ENCODE results near the gene ABCD4.

ABCD4 gene

DNA sequence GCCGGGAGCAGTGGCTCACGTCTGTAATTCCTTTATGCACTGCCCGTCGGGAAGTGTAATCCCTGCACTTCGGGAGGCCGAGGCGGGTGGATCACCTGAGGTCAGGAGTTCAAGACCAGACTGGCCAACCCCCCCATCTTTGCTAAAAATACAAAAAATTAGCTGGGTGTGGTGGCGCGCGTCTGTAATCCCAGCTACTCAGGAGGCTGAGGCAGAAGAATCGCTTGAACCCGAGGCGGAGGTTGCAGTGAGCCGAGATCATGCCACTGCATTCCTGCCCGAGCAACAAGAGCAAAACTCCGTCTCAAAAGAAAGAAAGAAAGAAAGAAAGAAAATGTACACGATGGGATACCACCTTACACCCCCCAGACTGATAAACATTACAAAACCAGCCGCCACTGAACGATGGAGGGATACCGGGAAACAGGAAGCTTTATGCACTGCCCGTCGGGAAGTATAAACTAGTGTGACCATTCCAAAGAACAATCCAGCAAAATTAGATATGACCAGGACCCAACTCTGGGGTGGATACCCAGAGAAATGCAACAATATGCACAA is 1.1 kb downstream of the ABCD4 start:
- Histone ChIP-seq H3K4me1 (ENCODE audit: control insufficient read depth, low read depth, low read length) (peaks cover 2% of the 10 kb centered on the region), H4K5ac (ENCODE audit: low read length) (no peak overlapping the region), H3K79me2 (ENCODE audit: control insufficient read depth, insufficient read depth, low read length) (peaks cover 32% of the 10 kb centered on the region), H2AK5ac (ENCODE audit: low read length) (no peak overlapping the region), H3K27ac (ENCODE audit: low read depth, low read length) (peak overlapping the region; percentile 31), H2BK120ac (ENCODE audit: low read depth, low read length) (no peak overlapping the region), H3K4ac (ENCODE audit: low read depth, low read length) (no peak overlapping the region), H3K27me3 (ENCODE audit: insufficient read depth, low read length, poor library complexity) (no peaks in the 10 kb centered on the region), H3K18ac (ENCODE audit: low read length) (peak overlapping the region; percentile 39), H3K36me3 (ENCODE audit: control insufficient read depth, insufficient read depth, low read length) (peaks cover 5% of the 10 kb centered on the region), H3K23ac (ENCODE audit: low read length) (no peak overlapping the region), H2BK15ac (replicated peaks; ENCODE audit: low read depth) (no peak overlapping the region), H3K4me3 (ENCODE audit: low read length) (peak overlapping the region; percentile 85), H3K79me1 (ENCODE audit: low read length) (peaks cover 21% of the 10 kb centered on the region), H4K8ac (ENCODE audit: low read depth, low read length) (no peak overlapping the region), H3K4me2 (ENCODE audit: low read length) (peak overlapping the region; percentile 96), H3K56ac (ENCODE audit: low read length) (peak overlapping the region; percentile 94), H2BK5ac (ENCODE audit: low read length) (no peak overlapping the region), H3K9ac (ENCODE audit: low read length) (peak overlapping the region; percentile 91)
- no CpG with 5 or more reads among the region's 22 CpGs for WGBS (ENCODE audit: extremely low coverage, insufficient coverage, low lambda C conversion rate)
- DNase-seq, result no peak

DNA sequence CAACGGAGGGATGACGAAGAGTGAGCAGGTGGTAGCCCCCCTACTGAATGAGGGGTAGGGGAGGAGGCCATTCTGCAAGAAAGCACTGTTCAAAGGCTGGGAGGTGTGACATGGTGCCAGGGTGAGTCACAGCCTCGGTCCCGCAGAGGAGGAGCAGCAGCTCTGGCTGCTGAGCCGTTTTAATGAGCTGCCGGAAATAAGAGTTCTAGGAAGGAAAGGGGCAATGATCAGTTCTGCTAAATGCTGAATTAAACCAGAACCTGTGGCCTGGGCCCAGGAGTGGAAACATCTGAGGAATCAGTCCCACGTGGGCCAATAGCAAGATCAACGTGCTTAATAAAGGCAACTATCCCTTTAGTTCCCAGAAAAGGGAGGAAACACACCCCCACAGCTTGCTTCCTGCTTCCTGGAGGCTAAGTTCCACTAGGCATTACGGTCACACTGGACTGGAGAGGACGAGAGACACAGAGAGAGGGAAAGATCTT is 3.6 kb downstream of the ABCD4 start:
- peaks cover 27% of the 10 kb centered on the region for H3K79me1 ChIP-seq (ENCODE audit: low read length)
- no peak overlapping the region for H3K23ac ChIP-seq (ENCODE audit: low read length)
- peaks cover 2% of the 10 kb centered on the region for H3K4me1 ChIP-seq (ENCODE audit: control insufficient read depth, low read depth, low read length)
- peak overlapping the region; percentile 7 for H3K27ac ChIP-seq (ENCODE audit: low read depth, low read length)
- H3K79me2 ChIP-seq (ENCODE audit: control insufficient read depth, insufficient read depth, low read length), result peaks cover 32% of the 10 kb centered on the region
- no peak overlapping the region for H3K4me3 ChIP-seq (ENCODE audit: low read length)
- H2BK120ac ChIP-seq (ENCODE audit: low read depth, low read length), result no peak overlapping the region
- no peak overlapping the region for H3K4me2 ChIP-seq (ENCODE audit: low read length)
- H2BK15ac ChIP-seq (replicated peaks; ENCODE audit: low read depth), result no peak overlapping the region
- no peak overlapping the region for H4K5ac ChIP-seq (ENCODE audit: low read length)
- no peak overlapping the region for H2BK5ac ChIP-seq (ENCODE audit: low read length)
- no peak overlapping the region for H3K56ac ChIP-seq (ENCODE audit: low read length)
- H3K36me3 ChIP-seq (ENCODE audit: control insufficient read depth, insufficient read depth, low read length), result peaks cover 5% of the 10 kb centered on the region
- no peak overlapping the region for H3K18ac ChIP-seq (ENCODE audit: low read length)
- no peaks in the 10 kb centered on the region for H3K27me3 ChIP-seq (ENCODE audit: insufficient read depth, low read length, poor library complexity)
- no peak overlapping the region for H2AK5ac ChIP-seq (ENCODE audit: low read length)
- H3K4ac ChIP-seq (ENCODE audit: low read depth, low read length), result no peak overlapping the region
- DNase-seq, result peak; percentile 63
- peak overlapping the region; percentile 11 for H3K9ac ChIP-seq (ENCODE audit: low read length)
- no CpG with 5 or more reads among the region's 10 CpGs for WGBS (ENCODE audit: extremely low coverage, insufficient coverage, low lambda C conversion rate)
- no peak overlapping the region for H4K8ac ChIP-seq (ENCODE audit: low read depth, low read length)

DNA sequence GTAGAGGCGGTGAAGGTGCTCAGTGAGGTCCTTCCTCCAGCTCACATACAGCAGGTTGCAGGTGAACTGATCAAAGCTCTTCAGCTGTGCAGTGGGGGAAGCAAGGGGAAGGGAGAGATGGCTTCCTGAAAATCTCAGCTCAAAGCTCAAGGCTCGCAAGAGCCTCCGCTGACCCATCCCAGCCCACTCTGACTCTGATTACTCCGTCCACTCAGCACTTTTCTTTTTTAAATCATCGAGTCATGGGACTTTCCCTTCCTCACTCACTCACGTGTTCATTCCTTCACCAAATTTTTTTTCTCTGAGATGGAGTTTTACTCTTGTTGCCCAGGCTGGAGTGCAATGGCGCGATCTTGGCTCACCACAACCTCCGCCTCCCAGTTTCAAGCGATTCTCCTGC is 4.7 kb downstream of the ABCD4 start:
- Histone ChIP-seq H3K23ac (ENCODE audit: low read length) (no peak overlapping the region), H2BK15ac (replicated peaks; ENCODE audit: low read depth) (no peak overlapping the region), H4K5ac (ENCODE audit: low read length) (no peak overlapping the region), H3K27me3 (ENCODE audit: insufficient read depth, low read length, poor library complexity) (no peaks in the 10 kb centered on the region), H3K79me2 (ENCODE audit: control insufficient read depth, insufficient read depth, low read length) (peaks cover 37% of the 10 kb centered on the region), H3K9ac (ENCODE audit: low read length) (no peak overlapping the region), H2BK5ac (ENCODE audit: low read length) (no peak overlapping the region), H3K4me1 (ENCODE audit: control insufficient read depth, low read depth, low read length) (peaks cover 2% of the 10 kb centered on the region), H3K79me1 (ENCODE audit: low read length) (peaks cover 32% of the 10 kb centered on the region), H3K36me3 (ENCODE audit: control insufficient read depth, insufficient read depth, low read length) (peaks cover 5% of the 10 kb centered on the region), H3K27ac (ENCODE audit: low read depth, low read length) (no peak overlapping the region), H3K18ac (ENCODE audit: low read length) (no peak overlapping the region), H3K4me3 (ENCODE audit: low read length) (no peak overlapping the region), H2AK5ac (ENCODE audit: low read length) (no peak overlapping the region), H3K56ac (ENCODE audit: low read length) (no peak overlapping the region), H4K8ac (ENCODE audit: low read depth, low read length) (no peak overlapping the region), H2BK120ac (ENCODE audit: low read depth, low read length) (no peak overlapping the region), H3K4me2 (ENCODE audit: low read length) (no peak overlapping the region), H3K4ac (ENCODE audit: low read depth, low read length) (no peak overlapping the region)
- no CpG with 5 or more reads among the region's 10 CpGs for WGBS (ENCODE audit: extremely low coverage, insufficient coverage, low lambda C conversion rate)
- DNase-seq, result no peak

DNA sequence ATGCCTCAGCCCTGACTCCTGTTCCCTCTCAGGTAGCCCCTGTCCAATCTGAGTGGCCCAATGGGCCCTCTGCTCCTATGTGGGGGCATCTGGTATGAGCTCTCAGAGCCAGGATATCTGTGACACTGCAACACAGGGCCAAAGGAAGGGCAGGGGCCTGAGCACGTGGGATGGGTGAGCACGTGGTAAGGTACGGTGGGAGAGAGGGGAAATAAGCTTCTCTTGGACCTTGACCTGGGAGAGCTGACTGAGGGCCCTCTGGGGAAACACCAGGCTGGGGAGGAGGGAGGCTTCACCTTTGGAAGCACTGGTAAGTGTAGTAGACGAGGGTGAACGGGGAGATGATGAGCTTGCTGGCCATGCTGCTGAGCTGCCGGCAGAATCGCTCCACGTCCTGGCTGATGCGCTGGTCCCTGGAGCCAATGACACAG is 6.7 kb downstream of the ABCD4 start:
- Histone ChIP-seq H2BK15ac (replicated peaks; ENCODE audit: low read depth) (no peak overlapping the region), H3K9ac (ENCODE audit: low read length) (no peak overlapping the region), H3K4me1 (ENCODE audit: control insufficient read depth, low read depth, low read length) (no peaks in the 10 kb centered on the region), H3K79me1 (ENCODE audit: low read length) (peaks cover 29% of the 10 kb centered on the region), H4K5ac (ENCODE audit: low read length) (no peak overlapping the region), H3K56ac (ENCODE audit: low read length) (no peak overlapping the region), H2BK120ac (ENCODE audit: low read depth, low read length) (no peak overlapping the region), H2AK5ac (ENCODE audit: low read length) (no peak overlapping the region), H3K27ac (ENCODE audit: low read depth, low read length) (no peak overlapping the region), H3K79me2 (ENCODE audit: control insufficient read depth, insufficient read depth, low read length) (peaks cover 23% of the 10 kb centered on the region), H3K18ac (ENCODE audit: low read length) (no peak overlapping the region), H3K27me3 (ENCODE audit: insufficient read depth, low read length, poor library complexity) (no peaks in the 10 kb centered on the region), H2BK5ac (ENCODE audit: low read length) (no peak overlapping the region), H3K23ac (ENCODE audit: low read length) (no peak overlapping the region), H3K4me2 (ENCODE audit: low read length) (no peak overlapping the region), H3K4ac (ENCODE audit: low read depth, low read length) (no peak overlapping the region), H3K36me3 (ENCODE audit: control insufficient read depth, insufficient read depth, low read length) (peaks cover 11% of the 10 kb centered on the region), H3K4me3 (ENCODE audit: low read length) (no peak overlapping the region), H4K8ac (ENCODE audit: low read depth, low read length) (no peak overlapping the region)
- no peak for DNase-seq
- no CpG with 5 or more reads among the region's 9 CpGs for WGBS (ENCODE audit: extremely low coverage, insufficient coverage, low lambda C conversion rate)

DNA sequence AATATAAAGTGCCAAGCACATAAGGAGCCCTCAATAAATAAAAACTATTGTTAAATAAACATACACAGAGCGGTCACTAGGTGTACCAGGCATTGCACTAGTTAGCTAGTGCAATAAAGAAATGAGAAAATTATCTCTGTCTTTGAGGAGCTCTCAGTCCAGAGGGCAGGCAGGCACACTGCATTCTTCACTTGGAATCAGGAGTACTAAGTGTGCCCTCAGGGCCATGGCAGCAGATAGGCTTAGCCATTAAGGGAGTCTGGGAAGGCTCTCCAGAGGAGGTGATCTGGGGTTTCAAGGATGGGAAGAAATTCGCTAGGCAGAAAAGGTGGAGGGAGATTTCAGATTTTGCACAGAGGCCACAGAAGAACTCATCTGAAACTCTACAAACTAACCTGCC is 9.1 kb downstream of the ABCD4 start:
- no peak overlapping the region for H4K5ac ChIP-seq (ENCODE audit: low read length)
- no peak overlapping the region for H3K4me2 ChIP-seq (ENCODE audit: low read length)
- no peak overlapping the region for H3K18ac ChIP-seq (ENCODE audit: low read length)
- no peaks in the 10 kb centered on the region for H3K4me1 ChIP-seq (ENCODE audit: control insufficient read depth, low read depth, low read length)
- H3K27ac ChIP-seq (ENCODE audit: low read depth, low read length), result no peak overlapping the region
- H3K56ac ChIP-seq (ENCODE audit: low read length), result no peak overlapping the region
- peaks cover 12% of the 10 kb centered on the region for H3K36me3 ChIP-seq (ENCODE audit: control insufficient read depth, insufficient read depth, low read length)
- DNase-seq, result no peak
- WGBS (ENCODE audit: extremely low coverage, insufficient coverage, low lambda C conversion rate), result no CpG with 5 or more reads among the region's 2 CpGs
- H3K9ac ChIP-seq (ENCODE audit: low read length), result no peak overlapping the region
- H2BK15ac ChIP-seq (replicated peaks; ENCODE audit: low read depth), result no peak overlapping the region
- H3K4me3 ChIP-seq (ENCODE audit: low read length), result no peak overlapping the region
- H3K23ac ChIP-seq (ENCODE audit: low read length), result no peak overlapping the region
- H4K8ac ChIP-seq (ENCODE audit: low read depth, low read length), result no peak overlapping the region
- H2BK120ac ChIP-seq (ENCODE audit: low read depth, low read length), result no peak overlapping the region
- H3K79me1 ChIP-seq (ENCODE audit: low read length), result peaks cover 22% of the 10 kb centered on the region
- H2BK5ac ChIP-seq (ENCODE audit: low read length), result no peak overlapping the region
- no peaks in the 10 kb centered on the region for H3K27me3 ChIP-seq (ENCODE audit: insufficient read depth, low read length, poor library complexity)
- peaks cover 8% of the 10 kb centered on the region for H3K79me2 ChIP-seq (ENCODE audit: control insufficient read depth, insufficient read depth, low read length)
- H2AK5ac ChIP-seq (ENCODE audit: low read length), result no peak overlapping the region
- H3K4ac ChIP-seq (ENCODE audit: low read depth, low read length), result no peak overlapping the region

DNA sequence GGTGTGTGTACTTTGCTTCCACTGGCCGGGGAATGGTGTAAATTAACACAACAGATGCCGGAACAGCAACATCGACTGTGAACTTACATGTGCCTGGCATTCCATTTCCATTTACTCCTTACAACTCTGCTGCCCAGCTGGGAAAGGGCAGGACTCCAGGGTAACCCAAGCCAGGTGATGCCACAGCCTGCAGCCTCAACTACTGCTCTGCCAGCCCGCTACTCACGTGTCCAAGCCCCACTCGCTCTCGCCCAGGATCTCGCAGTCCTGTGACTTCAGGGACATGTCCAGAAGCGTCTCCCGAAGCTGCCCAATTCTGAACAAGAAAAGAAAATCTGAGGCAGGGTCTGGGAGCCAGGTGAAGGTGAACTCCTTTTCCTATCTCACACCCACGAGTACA is 10.7 kb downstream of the ABCD4 start:
- Histone ChIP-seq H3K9ac (ENCODE audit: low read length) (no peak overlapping the region), H3K4me3 (ENCODE audit: low read length) (no peak overlapping the region), H3K56ac (ENCODE audit: low read length) (no peak overlapping the region), H3K27me3 (ENCODE audit: insufficient read depth, low read length, poor library complexity) (no peaks in the 10 kb centered on the region), H2BK5ac (ENCODE audit: low read length) (no peak overlapping the region), H2BK15ac (replicated peaks; ENCODE audit: low read depth) (no peak overlapping the region), H3K4me2 (ENCODE audit: low read length) (no peak overlapping the region), H3K4ac (ENCODE audit: low read depth, low read length) (no peak overlapping the region), H4K8ac (ENCODE audit: low read depth, low read length) (no peak overlapping the region), H3K27ac (ENCODE audit: low read depth, low read length) (no peak overlapping the region), H2AK5ac (ENCODE audit: low read length) (no peak overlapping the region), H3K36me3 (ENCODE audit: control insufficient read depth, insufficient read depth, low read length) (peaks cover 21% of the 10 kb centered on the region), H4K5ac (ENCODE audit: low read length) (no peak overlapping the region), H3K23ac (ENCODE audit: low read length) (no peak overlapping the region), H3K79me2 (ENCODE audit: control insufficient read depth, insufficient read depth, low read length) (peaks cover 4% of the 10 kb centered on the region), H3K79me1 (ENCODE audit: low read length) (peaks cover 16% of the 10 kb centered on the region), H3K4me1 (ENCODE audit: control insufficient read depth, low read depth, low read length) (no peaks in the 10 kb centered on the region), H2BK120ac (ENCODE audit: low read depth, low read length) (no peak overlapping the region), H3K18ac (ENCODE audit: low read length) (no peak overlapping the region)
- DNase-seq, result no peak
- no CpG with 5 or more reads among the region's 11 CpGs for WGBS (ENCODE audit: extremely low coverage, insufficient coverage, low lambda C conversion rate)

All from mesendoderm (in vitro differentiated cells).